ENCODE data around the gene HAND1. TPM values are rescaled to one million over a fixed set of nuclear protein-coding genes. Genes with fewer than 3 reads are reported as not detected.

Gene HAND1
- total RNA-seq, 2 experiments from 2014 or later: not detected

Other genes with a start within 250 kb of the HAND1 start
- 10 to 100 TPM; 39.4 to 41.3 TPM for gene SAP30L, start 32.2 kb downstream of the HAND1 start, total RNA-seq

Data from activated naive CD8-positive, alpha-beta T cell treated with anti-CD3 and anti-CD28 coated beads, Interleukin-2, amount 10 ng/mL, durations not matched to agents 7 days and 5 days (primary cell).